NCI-H526 treated with DMSO at 0.1 percent for 48 hours (cell line): ENCODE results near the gene ISG20L2.

Experiments
- DNase-seq: peaks from one replicate; lab custom pipeline; 2025; lab: John Stamatoyannopoulos, UW

Gene ISG20L2

GRCh38 chr1:156740741-156741480 is 12.3 kb upstream of the ISG20L2 start, which contains the start of gene MRPL24:
TSS of gene MRPL24 (minus strand) at chr1:156741088. CDS start at chr1:156738704, 2,384 bp downstream.
- peak; percentile 100 for DNase-seq

GRCh38 chr1:156740237-156740740 is 11.7 kb upstream of the ISG20L2 start:
- no peak for DNase-seq

GRCh38 chr1:156738916-156739315 is 10.3 kb upstream of the ISG20L2 start:
- DNase-seq: no peak

- no peak for DNase-seq
Observed at GRCh38 chr1:156738407-156738806, 9.8 kb upstream of the ISG20L2 start.

- DNase-seq: no peak
Observed at GRCh38 chr1:156733989-156734584, 5.5 kb upstream of the ISG20L2 start.

GRCh38 chr1:156727926-156728598 is 504 bp downstream of the ISG20L2 start, which contains the start of gene METTL25B:
TSS of gene METTL25B (plus strand) at chr1:156728469. CDS start at chr1:156729105, 636 bp downstream.
- DNase-seq: peak; percentile 90

- no peak for DNase-seq
Observed at GRCh38 chr1:156727492-156727891, 1.1 kb downstream of the ISG20L2 start.

GRCh38 chr1:156726549-156727226 is 1.9 kb downstream of the ISG20L2 start:
- DNase-seq: peak; percentile 81

GRCh38 chr1:156725683-156726280 is 2.8 kb downstream of the ISG20L2 start:
- peak; percentile 97 for DNase-seq

- no peak for DNase-seq
Observed at GRCh38 chr1:156721535-156721934, 7.0 kb downstream of the ISG20L2 start.

- DNase-seq: no peak
Observed at GRCh38 chr1:156721131-156721530, 7.4 kb downstream of the ISG20L2 start.

GRCh38 chr1:156717351-156717750 is 11.2 kb downstream of the ISG20L2 start:
- no peak for DNase-seq

- DNase-seq: no peak
Observed at GRCh38 chr1:156714830-156715229, 13.7 kb downstream of the ISG20L2 start.

GRCh38 chr1:156712626-156713025 is 15.9 kb downstream of the ISG20L2 start:
- no peak for DNase-seq

GRCh38 chr1:156711011-156711817 is 17.4 kb downstream of the ISG20L2 start:
- DNase-seq: no peak

- DNase-seq: no peak
Observed at GRCh38 chr1:156709757-156710489, 18.6 kb downstream of the ISG20L2 start.

- no peak for DNase-seq
Observed at GRCh38 chr1:156709031-156709430, 19.5 kb downstream of the ISG20L2 start.

- no peak for DNase-seq
Observed at GRCh38 chr1:156708218-156708661, 20.3 kb downstream of the ISG20L2 start.

GRCh38 chr1:156707417-156708217 is 20.9 kb downstream of the ISG20L2 start:
- no peak for DNase-seq
